Fibroblast of mammary gland (primary cell): ENCODE data around the gene NTN3.

Experiments
- DNase-seq: peaks from one replicate; pipeline ENCODE4 v3.0.0-alpha.2; 2010; ENCODE audit warnings: low read depth
- H3K4me3 ChIP-seq: 2 replicates; pipeline ENCODE4 v1.5.1; 2011; ENCODE audit warnings: low read depth, mild to moderate bottlenecking, low read length, moderate library complexity; ENCODE audit not compliant: control insufficient read depth
- CTCF ChIP-seq: conservative IDR thresholded peaks from 2 replicates; pipeline ENCODE4 v1.5.1; 2011; ENCODE audit warnings: low read depth, low read length, inconsistent platforms; ENCODE audit not compliant: control insufficient read depth, insufficient read depth

The NTN3 gene

DNA sequence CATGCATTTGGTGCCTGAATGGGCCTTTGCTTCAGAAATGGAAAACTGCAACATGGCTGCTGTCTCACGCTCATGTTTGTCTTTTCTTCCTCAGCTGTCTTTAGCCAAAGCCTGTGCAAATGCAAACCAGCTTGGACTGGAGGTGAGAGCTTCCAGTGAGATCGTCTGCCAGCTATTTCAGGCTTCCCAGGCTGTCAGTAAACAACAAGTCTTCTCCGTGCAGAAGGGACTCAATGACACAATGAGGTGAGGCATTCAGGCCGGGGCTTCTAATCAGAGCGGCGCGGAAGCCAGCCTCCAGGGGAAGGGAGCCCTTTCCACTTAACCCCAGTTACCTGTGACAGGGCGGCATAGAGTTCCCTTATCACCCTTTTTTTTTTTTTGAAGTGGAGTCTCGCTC, 27.5 kb upstream of the NTN3 start:
- TF ChIP-seq CTCF = no peak
- no peak for DNase-seq

DNA sequence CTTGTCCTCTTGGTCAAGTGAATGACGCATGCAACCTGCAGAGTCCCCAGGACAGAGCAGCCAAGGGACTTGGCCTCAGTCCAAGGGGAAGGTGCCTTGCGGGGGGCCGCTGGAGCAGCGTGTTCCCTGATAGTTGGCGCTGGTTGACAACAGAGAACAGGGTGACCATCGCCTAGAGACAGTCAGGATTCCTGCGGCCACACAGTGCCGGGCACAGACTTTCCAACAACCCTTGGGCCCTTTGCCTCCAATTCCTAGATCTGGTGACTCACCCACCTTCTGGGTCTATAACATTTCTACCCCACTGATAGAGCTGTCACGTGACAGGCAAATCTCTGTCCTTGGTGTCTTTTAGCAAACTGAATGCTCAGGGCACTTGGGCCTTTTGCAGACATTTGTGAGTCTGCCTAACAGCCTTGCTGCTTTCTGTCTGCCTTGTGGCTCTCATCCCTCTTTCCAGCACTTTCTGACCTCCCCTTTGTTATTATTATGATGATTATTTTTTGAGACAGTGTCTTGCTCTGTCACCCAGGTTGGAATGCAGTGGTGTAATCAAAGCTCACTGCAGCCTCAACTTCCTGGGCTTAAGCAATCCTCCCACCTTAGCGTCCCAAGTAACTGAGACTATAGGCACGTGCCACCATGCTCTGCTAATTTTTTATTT, 23.0 kb upstream of the NTN3 start:
- no peak overlapping the region for H3K4me3 ChIP-seq
- TF ChIP-seq CTCF = no peak
- peak; percentile 49 for DNase-seq

More for the DNA sequence above, 27.5 kb upstream of the NTN3 start:
- H3K4me3 ChIP-seq = no peak overlapping the region

DNA sequence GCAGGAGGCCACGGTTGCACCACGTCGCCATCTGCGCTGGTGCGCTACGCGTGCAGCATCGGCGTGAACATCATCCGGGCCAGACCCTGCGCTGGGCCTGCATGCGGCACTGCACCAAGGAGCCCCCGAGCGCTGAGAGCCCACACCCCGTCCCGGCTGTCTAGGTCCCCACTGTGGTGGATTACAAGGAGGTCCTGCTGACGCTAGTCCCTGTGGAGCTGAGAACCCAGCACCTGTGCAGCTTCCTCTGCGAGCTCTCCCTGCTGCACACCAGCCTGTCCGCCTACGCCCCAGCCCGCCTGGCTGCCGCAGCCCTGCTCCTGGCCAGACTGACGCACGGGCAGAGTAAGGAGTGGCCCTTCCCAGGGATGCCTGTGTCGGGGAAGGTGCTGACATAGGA, 22.0 kb upstream of the NTN3 start:
- no peak overlapping the region for H3K4me3 ChIP-seq
- no peak for TF ChIP-seq CTCF
- DNase-seq = no peak

- no peak for DNase-seq
- H3K4me3 ChIP-seq = no peak overlapping the region
- no peak for TF ChIP-seq CTCF
Measured at GRCh38 chr16:2450535-2450934, 20.6 kb upstream of the NTN3 start.

DNA sequence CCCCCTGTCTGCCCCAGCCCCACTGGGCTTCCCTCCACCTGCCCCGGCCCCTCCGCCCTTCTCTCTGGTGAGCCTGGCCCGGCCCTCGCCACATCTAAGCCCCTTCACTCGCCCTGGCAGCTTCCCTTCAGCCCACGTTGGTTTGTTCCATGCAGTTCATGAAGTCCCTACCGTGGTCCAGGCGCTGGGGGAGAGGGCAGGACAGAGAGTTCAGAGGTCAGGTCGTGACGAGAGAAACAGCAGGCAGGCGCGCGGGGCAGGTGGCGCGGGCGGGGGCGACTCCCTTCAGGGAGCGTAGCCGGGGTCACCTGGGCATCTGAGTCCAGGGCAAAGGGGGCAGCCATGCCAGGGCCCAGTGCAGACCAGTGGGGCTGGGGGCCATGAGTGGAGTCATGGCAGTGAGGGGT, 20.1 kb upstream of the NTN3 start:
- no peak for DNase-seq
- no peak for TF ChIP-seq CTCF
- no peak overlapping the region for H3K4me3 ChIP-seq

- H3K4me3 ChIP-seq = no peak overlapping the region
- TF ChIP-seq CTCF = no peak
- DNase-seq = no peak
Measured at GRCh38 chr16:2451851-2452320, 19.2 kb upstream of the NTN3 start.

DNA sequence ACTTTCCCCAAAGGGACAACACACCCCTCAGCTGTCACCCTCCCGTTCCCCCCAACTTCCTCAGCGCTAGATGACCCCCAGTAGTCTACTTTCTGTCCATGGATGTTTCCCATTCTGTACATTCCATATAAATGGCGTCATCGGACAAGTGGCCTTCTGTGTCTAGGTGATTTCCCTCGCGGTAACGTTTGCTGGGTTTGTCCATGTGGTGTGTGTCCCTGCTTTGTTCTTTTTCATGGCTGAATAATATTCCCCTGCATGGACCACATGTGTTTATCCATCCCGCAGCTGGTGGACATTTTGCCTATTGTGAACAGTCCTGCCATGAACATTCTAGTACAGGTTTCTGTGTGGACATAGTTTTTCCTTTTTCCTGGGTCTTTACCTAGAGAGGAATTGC, 18.4 kb upstream of the NTN3 start:
- H3K4me3 ChIP-seq = no peak overlapping the region
- TF ChIP-seq CTCF = no peak
- DNase-seq = no peak
